ENCODE results near the gene POU6F1. TPM values are rescaled to one million over a fixed set of nuclear protein-coding genes. Genes with fewer than 3 reads are reported as not detected.
"Not testable (repeated sequence)": the region's sequence is repeated elsewhere in the genome, so short reads cannot be mapped to it uniquely, and the experiment has no call there.

Gene POU6F1
- total RNA-seq, 1 donor from 2014 or later, result 2.6 TPM

- Histone ChIP-seq H3K36me3 (ENCODE audit: control insufficient read depth in 3 of 3, insufficient read depth in 3 of 3, low read length in 3 of 3) (peaks cover 0 to 5% (median 0%) of the 10 kb centered on the region in 3 donors), H3K9me3 (ENCODE audit: control insufficient read depth in 3 of 3, low read length in 3 of 3) (no peaks in the 10 kb centered on the region), H3K27ac (ENCODE audit: low read depth, low read length) (no peak overlapping the region), H3K4me3 (ENCODE audit: low read length in 3 of 3) (no peak overlapping the region), H3K4me1 (ENCODE audit: control insufficient read depth in 3 of 3, insufficient read depth in 3 of 3, low read length in 3 of 3) (no peaks in the 10 kb centered on the region), H3K27me3 (ENCODE audit: control insufficient read depth in 3 of 3, insufficient read depth in 3 of 3, low read length in 3 of 3) (no peaks in the 10 kb centered on the region), H3K9ac (ENCODE audit: low read depth in 1 of 3, low read length in 3 of 3) (no peak overlapping the region)
Measured at GRCh38 chr12:51229116-51229809, 11.4 kb upstream of the POU6F1 start.

- Histone ChIP-seq H3K9ac (ENCODE audit: low read depth in 1 of 3, low read length in 3 of 3) (no peak overlapping the region), H3K27ac (ENCODE audit: low read depth, low read length) (no peak overlapping the region), H3K27me3 (ENCODE audit: control insufficient read depth in 3 of 3, insufficient read depth in 3 of 3, low read length in 3 of 3) (no peaks in the 10 kb centered on the region)
Measured at GRCh38 chr12:51227962-51228361, 10.1 kb upstream of the POU6F1 start.

GRCh38 chr12:51227112-51227511, 9.2 kb upstream of the POU6F1 start:
- H3K27ac ChIP-seq (ENCODE audit: low read depth, low read length); H3K9ac ChIP-seq (ENCODE audit: low read depth in 1 of 3, low read length in 3 of 3); H3K27me3 ChIP-seq (ENCODE audit: control insufficient read depth in 3 of 3, insufficient read depth in 3 of 3, low read length in 3 of 3); H3K4me3 ChIP-seq (ENCODE audit: low read length in 3 of 3); H3K36me3 ChIP-seq (ENCODE audit: control insufficient read depth in 3 of 3, insufficient read depth in 3 of 3, low read length in 3 of 3); H3K4me1 ChIP-seq (ENCODE audit: control insufficient read depth in 3 of 3, insufficient read depth in 3 of 3, low read length in 3 of 3); H3K9me3 ChIP-seq (ENCODE audit: control insufficient read depth in 3 of 3, low read length in 3 of 3): not testable (repeated sequence)

More at GRCh38 chr12:51227962-51228361, 10.1 kb upstream of the POU6F1 start:
- Histone ChIP-seq H3K4me3 (ENCODE audit: low read length in 3 of 3) (no peak overlapping the region), H3K4me1 (ENCODE audit: control insufficient read depth in 3 of 3, insufficient read depth in 3 of 3, low read length in 3 of 3) (no peaks in the 10 kb centered on the region), H3K9me3 (ENCODE audit: control insufficient read depth in 3 of 3, low read length in 3 of 3) (no peaks in the 10 kb centered on the region), H3K36me3 (ENCODE audit: control insufficient read depth in 3 of 3, insufficient read depth in 3 of 3, low read length in 3 of 3) (peaks cover 0 to 5% (median 0%) of the 10 kb centered on the region in 3 donors)

- Histone ChIP-seq H3K4me1 (ENCODE audit: control insufficient read depth in 3 of 3, insufficient read depth in 3 of 3, low read length in 3 of 3) (no peaks in the 10 kb centered on the region), H3K9ac (ENCODE audit: low read depth in 1 of 3, low read length in 3 of 3) (no peak overlapping the region), H3K36me3 (ENCODE audit: control insufficient read depth in 3 of 3, insufficient read depth in 3 of 3, low read length in 3 of 3) (peaks cover 0 to 5% (median 0%) of the 10 kb centered on the region in 3 donors)
Measured at GRCh38 chr12:51225771-51226170, 7.9 kb upstream of the POU6F1 start.

GRCh38 chr12:51225234-51225633, 7.4 kb upstream of the POU6F1 start:
- Histone ChIP-seq H3K9ac (ENCODE audit: low read depth in 1 of 3, low read length in 3 of 3) (no peak overlapping the region), H3K9me3 (ENCODE audit: control insufficient read depth in 3 of 3, low read length in 3 of 3) (no peaks in the 10 kb centered on the region), H3K4me1 (ENCODE audit: control insufficient read depth in 3 of 3, insufficient read depth in 3 of 3, low read length in 3 of 3) (no peaks in the 10 kb centered on the region), H3K36me3 (ENCODE audit: control insufficient read depth in 3 of 3, insufficient read depth in 3 of 3, low read length in 3 of 3) (peaks cover 0 to 5% (median 0%) of the 10 kb centered on the region in 3 donors), H3K27ac (ENCODE audit: low read depth, low read length) (no peak overlapping the region), H3K27me3 (ENCODE audit: control insufficient read depth in 3 of 3, insufficient read depth in 3 of 3, low read length in 3 of 3) (no peaks in the 10 kb centered on the region), H3K4me3 (ENCODE audit: low read length in 3 of 3) (no peak overlapping the region)

More at GRCh38 chr12:51225771-51226170, 7.9 kb upstream of the POU6F1 start:
- no peak overlapping the region for H3K27ac ChIP-seq (ENCODE audit: low read depth, low read length)
- no peak overlapping the region for H3K4me3 ChIP-seq (ENCODE audit: low read length in 3 of 3)
- no peaks in the 10 kb centered on the region for H3K27me3 ChIP-seq (ENCODE audit: control insufficient read depth in 3 of 3, insufficient read depth in 3 of 3, low read length in 3 of 3)
- no peaks in the 10 kb centered on the region for H3K9me3 ChIP-seq (ENCODE audit: control insufficient read depth in 3 of 3, low read length in 3 of 3)

- H3K9me3 ChIP-seq (ENCODE audit: control insufficient read depth in 3 of 3, low read length in 3 of 3), result no peaks in the 10 kb centered on the region
- H3K9ac ChIP-seq (ENCODE audit: low read depth in 1 of 3, low read length in 3 of 3), result no peak overlapping the region
- no peak overlapping the region for H3K4me3 ChIP-seq (ENCODE audit: low read length in 3 of 3)
- no peaks in the 10 kb centered on the region for H3K27me3 ChIP-seq (ENCODE audit: control insufficient read depth in 3 of 3, insufficient read depth in 3 of 3, low read length in 3 of 3)
- no peak overlapping the region for H3K27ac ChIP-seq (ENCODE audit: low read depth, low read length)
- no peaks in the 10 kb centered on the region for H3K4me1 ChIP-seq (ENCODE audit: control insufficient read depth in 3 of 3, insufficient read depth in 3 of 3, low read length in 3 of 3)
- peaks cover 0 to 5% (median 0%) of the 10 kb centered on the region in 3 donors for H3K36me3 ChIP-seq (ENCODE audit: control insufficient read depth in 3 of 3, insufficient read depth in 3 of 3, low read length in 3 of 3)
Measured at GRCh38 chr12:51224625-51225024, 6.8 kb upstream of the POU6F1 start.

- no peaks in the 10 kb centered on the region for H3K9me3 ChIP-seq (ENCODE audit: control insufficient read depth in 3 of 3, low read length in 3 of 3)
- no peak overlapping the region for H3K27ac ChIP-seq (ENCODE audit: low read depth, low read length)
- H3K4me3 ChIP-seq (ENCODE audit: low read length in 3 of 3), result no peak overlapping the region
- H3K4me1 ChIP-seq (ENCODE audit: control insufficient read depth in 3 of 3, insufficient read depth in 3 of 3, low read length in 3 of 3), result peaks cover 8 to 13% (median 10%) of the 10 kb centered on the region in 3 donors
- peaks cover 0 to 5% (median 0%) of the 10 kb centered on the region in 3 donors for H3K36me3 ChIP-seq (ENCODE audit: control insufficient read depth in 3 of 3, insufficient read depth in 3 of 3, low read length in 3 of 3)
- no peaks in the 10 kb centered on the region for H3K27me3 ChIP-seq (ENCODE audit: control insufficient read depth in 3 of 3, insufficient read depth in 3 of 3, low read length in 3 of 3)
- no peak overlapping the region for H3K9ac ChIP-seq (ENCODE audit: low read depth in 1 of 3, low read length in 3 of 3)
Measured at GRCh38 chr12:51222461-51222860, 4.6 kb upstream of the POU6F1 start.

- not testable (repeated sequence) for H3K27ac ChIP-seq (ENCODE audit: low read depth, low read length); H3K4me3 ChIP-seq (ENCODE audit: low read length in 3 of 3); H3K27me3 ChIP-seq (ENCODE audit: control insufficient read depth in 3 of 3, insufficient read depth in 3 of 3, low read length in 3 of 3); H3K9ac ChIP-seq (ENCODE audit: low read depth in 1 of 3, low read length in 3 of 3); H3K9me3 ChIP-seq (ENCODE audit: control insufficient read depth in 3 of 3, low read length in 3 of 3); H3K36me3 ChIP-seq (ENCODE audit: control insufficient read depth in 3 of 3, insufficient read depth in 3 of 3, low read length in 3 of 3)
- H3K4me1 ChIP-seq (ENCODE audit: control insufficient read depth in 3 of 3, insufficient read depth in 3 of 3, low read length in 3 of 3), result peaks cover 11 to 17% (median 17%) of the 10 kb centered on the region in 3 donors
Measured at GRCh38 chr12:51219857-51220256, 2.0 kb upstream of the POU6F1 start.

- no peaks in the 10 kb centered on the region for H3K9me3 ChIP-seq (ENCODE audit: control insufficient read depth in 3 of 3, low read length in 3 of 3)
- peaks cover 11 to 17% (median 17%) of the 10 kb centered on the region in 3 donors for H3K4me1 ChIP-seq (ENCODE audit: control insufficient read depth in 3 of 3, insufficient read depth in 3 of 3, low read length in 3 of 3)
- H3K27me3 ChIP-seq (ENCODE audit: control insufficient read depth in 3 of 3, insufficient read depth in 3 of 3, low read length in 3 of 3), result no peaks in the 10 kb centered on the region
- peak overlapping the region; percentile 90 for H3K27ac ChIP-seq (ENCODE audit: low read depth, low read length)
- peaks cover 0 to 2% (median 1%) of the 10 kb centered on the region in 3 donors for H3K36me3 ChIP-seq (ENCODE audit: control insufficient read depth in 3 of 3, insufficient read depth in 3 of 3, low read length in 3 of 3)
- peak overlapping the region in 2 of 3 donors; percentile 83 to 87 for H3K9ac ChIP-seq (ENCODE audit: low read depth in 1 of 3, low read length in 3 of 3)
- peak overlapping the region in 2 of 3 donors; percentile 68 to 87 for H3K4me3 ChIP-seq (ENCODE audit: low read length in 3 of 3)
Measured at GRCh38 chr12:51219322-51219721, 1.5 kb upstream of the POU6F1 start.

GRCh38 chr12:51218607-51219161, 822 bp upstream of the POU6F1 start:
- Histone ChIP-seq H3K27me3 (ENCODE audit: control insufficient read depth in 3 of 3, insufficient read depth in 3 of 3, low read length in 3 of 3) (no peaks in the 10 kb centered on the region), H3K9ac (ENCODE audit: low read depth in 1 of 3, low read length in 3 of 3) (peak overlapping the region; percentile 83 to 92 (median 87)), H3K36me3 (ENCODE audit: control insufficient read depth in 3 of 3, insufficient read depth in 3 of 3, low read length in 3 of 3) (peaks cover 0 to 5% (median 3%) of the 10 kb centered on the region in 3 donors), H3K27ac (ENCODE audit: low read depth, low read length) (peak overlapping the region; percentile 90), H3K9me3 (ENCODE audit: control insufficient read depth in 3 of 3, low read length in 3 of 3) (no peaks in the 10 kb centered on the region), H3K4me3 (ENCODE audit: low read length in 3 of 3) (peak overlapping the region; percentile 68 to 87 (median 86)), H3K4me1 (ENCODE audit: control insufficient read depth in 3 of 3, insufficient read depth in 3 of 3, low read length in 3 of 3) (peaks cover 11 to 17% (median 17%) of the 10 kb centered on the region in 3 donors)

Measured in skeletal muscle tissue (tissue), 4 donors.